Activated naive CD4-positive, alpha-beta T cell treated with anti-CD3 and anti-CD28 coated beads for 36 hours (primary cell): Measurements from ENCODE around the gene PHYHIPL. TPM values are rescaled to one million over a fixed set of nuclear protein-coding genes. Genes with fewer than 3 reads are reported as not detected.

Experiments
- CTCF ChIA-PET: fragments of 350-600 bp; sonication (Branson Sonifier 250); formaldehyde crosslinking; loops from one replicate; lab custom pipeline; 2021; ENCODE audit warnings: antibody characterized with exemption; lab: Charles Lee
- DNase-seq: peaks from one replicate; pipeline ENCODE4 v3.0.0-alpha.2; 2020
- H3K27ac Mint-ChIP-seq: one replicate; pipeline ENCODE4 v1.8.0; 2021; ENCODE audit warnings: mild to moderate bottlenecking, mixed read lengths
- H3K27me3 Mint-ChIP-seq: one replicate; pipeline ENCODE4 v1.8.0; 2021; ENCODE audit warnings: low read depth, mixed read lengths
- H3K36me3 Mint-ChIP-seq: one replicate; pipeline ENCODE4 v1.8.0; 2021; ENCODE audit warnings: low read depth, mixed read lengths
- H3K4me1 Mint-ChIP-seq: one replicate; pipeline ENCODE4 v1.8.0; 2021; ENCODE audit warnings: low read depth, mixed read lengths
- H3K4me3 Mint-ChIP-seq: one replicate; pipeline ENCODE4 v1.8.0; 2021; ENCODE audit warnings: mild to moderate bottlenecking, moderate library complexity, mixed read lengths
- H3K9me3 Mint-ChIP-seq: one replicate; pipeline ENCODE4 v1.8.0; 2021; ENCODE audit warnings: mixed read lengths
- intact Hi-C: fragments of 100-400 bp; cut with micrococcal nuclease; formaldehyde crosslinking; loops from one replicate; pipeline ENCODE4 v1.15.1; 2023
- total RNA-seq, 2 experiments: library from RNA; stranded (reverse); gene quantifications; one replicate each; pipeline ENCODE4 v1.2.3, GENCODE V29; 2021

PHYHIPL gene
- total RNA-seq, result not detected

DNA sequence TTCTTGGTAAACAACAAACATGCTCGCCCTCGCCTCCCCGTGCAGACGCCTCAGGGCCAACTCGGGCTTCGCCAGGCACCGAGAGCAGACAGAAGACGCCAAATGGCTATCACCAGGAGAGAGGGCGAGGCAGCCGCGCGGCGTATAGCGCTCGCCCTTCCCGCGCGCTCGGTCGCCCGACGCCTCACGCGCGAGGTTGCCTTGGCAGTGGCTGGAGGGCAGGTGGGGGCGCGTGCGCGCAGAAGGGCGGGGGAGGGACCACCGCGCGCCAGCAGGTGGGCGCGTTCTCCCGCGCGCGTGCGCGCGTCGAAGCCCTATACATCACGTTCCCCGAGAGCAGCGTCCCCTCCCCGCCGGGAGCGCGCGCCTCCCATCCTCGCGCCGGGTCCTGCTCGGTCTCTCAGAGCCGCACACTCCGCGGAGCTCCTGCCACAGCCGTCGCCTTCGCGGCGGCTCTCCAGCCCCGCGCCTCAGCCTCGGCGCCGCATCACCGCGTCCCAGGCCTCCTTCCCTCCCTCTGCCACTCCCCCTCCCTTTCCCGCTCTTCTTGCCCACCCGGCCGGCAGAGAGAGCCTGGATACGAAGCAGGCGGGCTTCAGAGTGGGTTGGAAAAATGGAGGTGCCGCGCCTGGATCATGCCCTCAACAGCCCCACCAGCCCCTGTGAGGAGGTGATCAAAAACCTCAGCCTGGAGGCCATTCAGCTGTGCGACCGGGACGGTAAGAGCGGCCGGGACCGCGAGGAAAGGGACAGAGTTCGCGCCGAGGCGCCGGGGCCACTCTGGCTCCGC is at the start of gene PHYHIPL:
Gene PHYHIPL, plus strand, starts transcription at position 403 of the 790 bp plus-strand sequence. Its CDS starts 211 bp downstream, at position 614.
- H3K36me3 Mint-ChIP-seq, result peaks cover 3% of the 10 kb centered on the region
- CTCF ChIA-PET, result no interaction called here
- no peak within 1 kb of the TSS for H3K4me3 Mint-ChIP-seq
- H3K27me3 Mint-ChIP-seq, result peaks cover 27% of the 10 kb centered on the region
- H3K4me1 Mint-ChIP-seq, result peaks cover 7% of the 10 kb centered on the region
- no peak for DNase-seq
- peaks cover 6% of the 10 kb centered on the region for H3K9me3 Mint-ChIP-seq
- intact Hi-C loops, result no loop called here
- no peak within 1 kb of the TSS for H3K27ac Mint-ChIP-seq

DNA sequence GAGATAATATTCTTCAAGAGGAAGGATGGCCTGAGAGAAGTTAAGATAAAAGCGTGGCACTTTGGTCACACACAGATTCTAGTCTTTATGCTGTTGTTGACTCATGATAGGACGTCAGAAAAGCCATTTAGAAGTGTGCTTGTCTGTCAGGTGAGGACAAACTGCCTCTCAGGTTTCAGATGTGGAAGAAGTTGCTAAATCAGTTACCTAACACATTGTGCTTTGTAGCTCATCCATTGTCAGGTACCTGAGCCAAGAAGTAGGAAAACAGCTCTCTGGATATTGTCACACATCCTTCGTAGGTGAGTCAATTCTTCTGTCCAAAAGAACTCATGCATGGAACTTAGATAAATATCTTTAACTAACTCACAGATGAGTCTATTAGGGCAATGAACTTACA is 49.5 kb upstream of the PHYHIPL start:
- no peak overlapping the region for H3K27ac Mint-ChIP-seq
- no peaks in the 10 kb centered on the region for H3K36me3 Mint-ChIP-seq
- H3K4me3 Mint-ChIP-seq, result no peak overlapping the region
- no peaks in the 10 kb centered on the region for H3K9me3 Mint-ChIP-seq
- no peak for DNase-seq
- H3K4me1 Mint-ChIP-seq, result no peaks in the 10 kb centered on the region
- CTCF ChIA-PET, result no interaction called here
- no peaks in the 10 kb centered on the region for H3K27me3 Mint-ChIP-seq
- intact Hi-C loops, result no loop called here

DNA sequence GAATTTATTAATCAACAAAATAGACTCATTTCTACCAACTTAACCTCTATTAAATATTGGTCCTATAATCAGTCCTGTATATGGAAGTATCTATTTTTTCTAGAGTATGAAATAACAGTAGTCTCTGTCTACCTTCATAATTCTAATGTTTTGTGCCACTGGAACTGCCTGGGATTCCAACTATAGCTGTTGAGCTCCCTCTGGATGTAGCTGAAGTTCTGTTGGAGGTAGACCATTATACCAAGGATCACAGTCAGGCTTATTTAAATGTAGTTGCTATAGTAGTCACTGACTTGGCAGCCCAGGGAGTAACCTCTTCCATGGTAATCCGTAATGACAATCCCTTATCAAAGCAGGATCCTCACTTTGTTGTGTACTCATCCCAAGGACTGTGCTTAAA is 48.5 kb upstream of the PHYHIPL start:
- Mint-ChIP-seq H3K4me1 (no peaks in the 10 kb centered on the region), H3K9me3 (no peaks in the 10 kb centered on the region), H3K27ac (no peak overlapping the region), H3K36me3 (no peaks in the 10 kb centered on the region), H3K4me3 (no peak overlapping the region), H3K27me3 (no peaks in the 10 kb centered on the region)
- CTCF ChIA-PET, result no interaction called here
- intact Hi-C loops, result no loop called here
- no peak for DNase-seq

DNA sequence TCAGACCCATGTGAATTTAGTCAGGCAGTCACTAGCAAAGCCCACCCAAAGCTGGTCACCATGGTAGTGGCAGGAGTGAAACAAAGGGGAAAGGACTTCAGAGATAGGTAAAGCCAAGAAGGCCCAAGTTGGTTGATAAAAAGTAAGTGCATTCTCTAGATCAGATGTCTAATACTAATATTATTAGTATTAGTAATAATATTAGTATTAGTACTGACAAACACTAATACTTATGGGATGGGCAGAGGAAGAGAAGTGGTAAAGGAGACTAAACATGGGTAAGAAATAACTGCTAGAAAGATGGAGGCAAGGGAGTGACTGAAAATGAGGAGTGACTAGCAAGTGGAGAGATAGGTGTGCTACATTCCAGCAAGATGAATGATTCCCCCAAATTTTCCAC is 46.6 kb upstream of the PHYHIPL start:
- Mint-ChIP-seq H3K4me1 (no peaks in the 10 kb centered on the region), H3K4me3 (no peak overlapping the region), H3K27ac (no peak overlapping the region), H3K27me3 (no peaks in the 10 kb centered on the region), H3K36me3 (no peaks in the 10 kb centered on the region), H3K9me3 (no peaks in the 10 kb centered on the region)
- no peak for DNase-seq
- intact Hi-C loops, result no loop called here
- CTCF ChIA-PET, result interaction anchor here (0.6 kb wide), 1 partner anchor 223 kb away, joined by 5 read pairs; no protein-coding TSS in a partner anchor

DNA sequence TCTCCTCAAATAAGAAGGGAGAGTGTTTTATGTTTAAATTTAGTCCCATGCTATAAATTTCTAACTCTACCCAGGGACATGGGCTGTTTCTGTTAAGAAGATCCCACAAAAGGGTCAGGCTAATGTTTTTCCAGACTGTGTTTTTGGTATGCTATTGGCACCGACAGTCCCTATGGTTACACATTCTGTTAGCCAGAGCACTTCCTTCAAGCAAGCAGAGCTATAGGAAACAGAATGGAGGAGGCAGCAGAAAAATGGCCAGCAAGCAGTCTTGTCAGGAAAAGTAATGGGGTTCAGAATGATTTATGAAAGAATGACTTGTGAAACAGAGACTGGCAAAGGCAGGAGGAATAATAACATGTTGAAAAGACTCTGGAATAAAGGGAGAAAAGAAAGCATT is 44.8 kb upstream of the PHYHIPL start:
- Mint-ChIP-seq H3K9me3 (no peaks in the 10 kb centered on the region), H3K36me3 (no peaks in the 10 kb centered on the region), H3K27ac (no peak overlapping the region), H3K4me1 (no peaks in the 10 kb centered on the region), H3K27me3 (no peaks in the 10 kb centered on the region), H3K4me3 (no peak overlapping the region)
- intact Hi-C loops, result no loop called here
- CTCF ChIA-PET, result no interaction called here
- DNase-seq, result no peak

DNA sequence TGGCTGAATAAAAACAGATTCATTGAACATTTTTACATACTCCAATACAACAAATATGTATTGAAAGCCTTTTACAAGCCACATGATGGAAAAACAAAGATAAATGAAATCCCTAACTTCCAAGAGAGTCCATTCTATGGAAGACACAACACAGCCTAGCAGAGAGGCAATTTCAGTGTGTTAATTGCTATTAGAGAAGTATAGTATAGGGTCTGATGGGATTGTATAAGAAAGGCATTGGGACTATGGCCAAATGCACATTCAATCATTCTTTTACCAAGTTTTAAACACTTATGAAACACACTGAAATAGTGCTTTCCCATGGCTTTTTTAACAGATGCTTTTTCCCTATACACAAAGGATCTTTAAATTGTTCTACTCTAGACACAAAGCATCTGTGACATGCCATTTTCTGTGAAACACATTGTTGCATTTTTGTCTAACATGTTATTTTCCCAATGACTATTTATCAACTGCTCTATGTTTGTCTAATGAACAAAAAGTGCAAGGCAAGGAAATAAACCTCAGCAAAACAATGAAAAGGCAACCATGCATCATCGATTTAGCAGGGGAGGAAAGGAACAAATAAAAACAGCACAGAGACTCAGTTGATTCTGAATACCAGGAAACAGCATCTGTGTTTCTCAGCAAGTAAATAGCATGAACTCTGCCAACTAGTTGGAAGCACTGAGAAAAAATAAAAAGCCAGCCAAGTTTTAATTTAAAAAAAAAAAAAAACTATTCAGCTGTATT is 42.4 kb upstream of the PHYHIPL start:
- no peak overlapping the region for H3K27ac Mint-ChIP-seq
- no peak for DNase-seq
- no peaks in the 10 kb centered on the region for H3K9me3 Mint-ChIP-seq
- intact Hi-C loops, result no loop called here
- CTCF ChIA-PET, result no interaction called here
- H3K4me1 Mint-ChIP-seq, result no peaks in the 10 kb centered on the region
- no peaks in the 10 kb centered on the region for H3K27me3 Mint-ChIP-seq
- H3K4me3 Mint-ChIP-seq, result no peak overlapping the region
- no peaks in the 10 kb centered on the region for H3K36me3 Mint-ChIP-seq

DNA sequence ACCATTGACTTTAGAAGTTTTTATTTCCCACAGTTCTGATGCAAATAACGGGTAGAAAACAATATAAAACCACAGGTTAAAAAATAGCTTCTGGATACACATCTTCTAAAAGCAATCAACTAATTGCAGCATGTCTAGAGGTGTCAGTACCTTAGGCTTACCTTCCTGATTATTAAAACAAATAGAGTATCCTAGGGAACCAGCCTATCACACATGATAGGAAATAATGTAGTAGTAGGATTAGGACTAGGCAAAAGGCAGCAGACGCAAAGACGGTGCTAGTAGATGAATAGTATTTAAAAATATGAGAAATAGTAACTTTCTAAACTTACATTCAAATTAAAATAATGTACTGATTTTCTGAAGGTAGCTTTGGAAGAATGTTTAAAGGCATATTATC is 41.7 kb upstream of the PHYHIPL start:
- no peaks in the 10 kb centered on the region for H3K36me3 Mint-ChIP-seq
- no peak for DNase-seq
- CTCF ChIA-PET, result no interaction called here
- H3K9me3 Mint-ChIP-seq, result no peaks in the 10 kb centered on the region
- H3K4me1 Mint-ChIP-seq, result no peaks in the 10 kb centered on the region
- H3K27ac Mint-ChIP-seq, result no peak overlapping the region
- H3K4me3 Mint-ChIP-seq, result no peak overlapping the region
- no peaks in the 10 kb centered on the region for H3K27me3 Mint-ChIP-seq
- intact Hi-C loops, result no loop called here

DNA sequence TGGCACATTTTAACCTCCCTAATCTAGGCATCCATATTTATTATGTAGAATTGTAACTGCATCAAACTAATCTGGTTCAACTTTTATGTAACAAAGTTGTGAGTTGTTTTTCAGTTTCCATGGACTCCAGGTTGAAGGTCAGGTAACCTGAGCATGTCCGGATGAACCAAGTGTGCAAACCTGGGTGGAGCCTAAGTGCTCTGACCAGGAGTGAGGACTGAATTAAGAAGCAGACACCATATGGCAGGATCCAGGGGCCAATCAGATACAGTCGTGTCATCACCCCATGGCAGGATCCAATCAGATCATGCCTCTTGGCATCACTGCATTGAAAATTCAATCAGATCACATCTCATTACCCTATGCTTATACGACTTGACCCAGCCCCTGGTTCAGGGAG is 41.2 kb upstream of the PHYHIPL start:
- Mint-ChIP-seq H3K4me3 (no peak overlapping the region), H3K9me3 (no peaks in the 10 kb centered on the region), H3K4me1 (no peaks in the 10 kb centered on the region), H3K36me3 (no peaks in the 10 kb centered on the region), H3K27ac (no peak overlapping the region), H3K27me3 (no peaks in the 10 kb centered on the region)
- DNase-seq, result no peak
- intact Hi-C loops, result no loop called here
- CTCF ChIA-PET, result no interaction called here

DNA sequence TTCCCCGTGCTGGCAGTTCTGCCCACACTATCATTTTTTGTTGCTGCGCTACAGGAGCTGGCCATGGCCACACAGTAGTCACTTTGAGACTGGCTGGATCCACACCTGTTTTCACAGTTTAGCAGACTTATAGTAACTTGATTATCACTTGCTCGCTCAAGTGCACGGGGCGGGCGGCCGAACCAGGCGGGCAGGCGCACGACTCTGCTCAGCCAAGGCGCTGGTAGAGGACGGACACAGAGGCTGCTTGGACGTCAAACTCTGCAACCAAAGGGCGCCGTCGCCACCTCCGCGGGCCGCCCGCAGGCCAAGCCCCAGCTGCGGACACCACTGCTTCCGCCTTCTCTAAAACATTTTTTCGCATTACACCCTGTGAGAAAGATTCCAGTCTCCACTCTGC is 38.4 kb upstream of the PHYHIPL start:
- Mint-ChIP-seq H3K36me3 (no peaks in the 10 kb centered on the region), H3K27me3 (no peaks in the 10 kb centered on the region), H3K4me3 (no peak overlapping the region), H3K27ac (no peak overlapping the region), H3K4me1 (no peaks in the 10 kb centered on the region), H3K9me3 (no peaks in the 10 kb centered on the region)
- no peak for DNase-seq
- CTCF ChIA-PET, result no interaction called here
- intact Hi-C loops, result no loop called here

DNA sequence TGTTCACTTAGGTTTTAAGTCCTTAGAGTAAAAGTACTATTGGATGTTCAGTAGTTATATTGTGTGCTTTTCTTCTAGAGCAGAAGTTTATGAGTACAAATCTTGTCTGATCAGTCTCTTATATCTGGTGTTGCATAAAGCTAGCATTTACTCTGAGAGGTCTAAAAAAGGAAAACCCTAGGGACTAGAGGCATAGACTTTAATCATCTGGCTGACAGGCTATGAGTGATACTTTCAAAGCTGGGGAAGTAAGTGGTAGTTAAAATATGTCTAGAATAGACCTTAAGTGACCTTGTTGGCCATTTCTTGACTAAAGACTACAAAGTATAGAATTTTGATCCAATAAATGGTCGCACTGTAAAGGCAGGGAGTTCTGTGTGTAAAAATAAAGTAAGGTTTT is 32.9 kb upstream of the PHYHIPL start:
- intact Hi-C loops, result no loop called here

DNA sequence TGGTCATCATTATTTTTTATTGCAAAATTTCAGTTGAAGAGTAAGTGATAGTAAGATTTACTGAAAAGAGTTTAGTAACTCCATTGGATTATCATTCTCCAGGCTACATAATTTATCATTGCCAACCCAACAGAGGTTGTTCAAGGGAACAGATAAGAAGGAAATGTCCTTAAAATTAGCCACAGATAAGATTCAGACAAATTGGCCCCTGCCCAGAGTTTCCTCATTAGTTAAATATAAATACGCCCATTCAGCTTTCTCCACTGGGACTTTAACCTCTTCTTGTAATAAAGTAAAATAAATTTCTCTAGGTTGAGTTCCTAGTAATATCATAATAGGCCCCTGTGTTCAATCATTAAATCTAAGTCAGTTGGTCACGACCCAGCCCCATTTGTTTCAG is 27.7 kb upstream of the PHYHIPL start:
- Mint-ChIP-seq H3K27ac (no peak overlapping the region), H3K9me3 (peaks cover 1% of the 10 kb centered on the region), H3K4me1 (no peaks in the 10 kb centered on the region), H3K4me3 (no peak overlapping the region), H3K27me3 (no peaks in the 10 kb centered on the region), H3K36me3 (no peaks in the 10 kb centered on the region)
- DNase-seq, result no peak
- CTCF ChIA-PET, result no interaction called here
- intact Hi-C loops, result no loop called here

More for the DNA sequence above, 32.9 kb upstream of the PHYHIPL start:
- CTCF ChIA-PET, result no interaction called here
- H3K4me1 Mint-ChIP-seq, result no peaks in the 10 kb centered on the region
- no peak overlapping the region for H3K27ac Mint-ChIP-seq
- H3K36me3 Mint-ChIP-seq, result no peaks in the 10 kb centered on the region
- H3K4me3 Mint-ChIP-seq, result no peak overlapping the region
- DNase-seq, result no peak
- no peaks in the 10 kb centered on the region for H3K9me3 Mint-ChIP-seq
- no peaks in the 10 kb centered on the region for H3K27me3 Mint-ChIP-seq

DNA sequence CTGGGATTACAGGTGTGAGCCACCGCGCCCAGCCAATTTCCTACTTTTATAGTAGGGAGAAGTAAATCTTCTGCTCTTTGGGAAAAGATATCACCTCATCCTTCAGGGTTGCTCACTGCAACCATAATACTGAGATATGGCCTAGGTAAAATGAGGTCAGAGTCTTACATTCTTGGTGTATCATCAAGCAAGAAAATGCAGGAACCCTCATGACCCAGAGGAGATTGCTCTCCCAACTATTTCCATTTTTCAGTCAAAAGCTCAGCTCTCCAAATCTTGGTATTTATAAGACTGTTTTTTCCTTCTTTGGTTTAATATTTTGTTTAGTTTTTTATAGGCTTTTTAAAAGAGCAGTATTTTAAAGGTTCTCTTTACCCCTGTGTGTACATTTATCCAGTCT is 20.9 kb upstream of the PHYHIPL start:
- intact Hi-C loops, result no loop called here
- no peak for DNase-seq
- Mint-ChIP-seq H3K36me3 (no peaks in the 10 kb centered on the region), H3K4me1 (no peaks in the 10 kb centered on the region), H3K27ac (no peak overlapping the region), H3K27me3 (no peaks in the 10 kb centered on the region), H3K9me3 (no peaks in the 10 kb centered on the region), H3K4me3 (no peak overlapping the region)
- CTCF ChIA-PET, result no interaction called here

DNA sequence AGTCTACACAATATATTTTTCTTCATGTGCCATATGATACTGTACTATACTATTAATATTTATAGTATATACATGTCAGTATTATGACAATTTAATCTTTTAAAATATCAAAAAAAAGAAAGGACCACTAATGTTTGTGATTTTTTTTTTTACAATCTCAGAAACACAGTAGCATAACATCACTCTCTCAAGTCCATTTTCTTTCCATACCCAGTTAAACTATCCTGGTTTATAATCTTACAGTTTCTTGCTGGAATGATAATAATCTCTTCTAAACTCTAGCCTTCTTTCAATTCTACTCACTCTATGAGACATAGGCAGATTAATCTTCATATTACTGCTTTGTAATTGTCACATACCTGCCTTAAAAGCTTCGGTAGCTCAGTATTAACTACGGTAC is 8.9 kb upstream of the PHYHIPL start:
- DNase-seq, result no peak
- no peak overlapping the region for H3K27ac Mint-ChIP-seq
- H3K27me3 Mint-ChIP-seq, result no peaks in the 10 kb centered on the region
- CTCF ChIA-PET, result no interaction called here
- H3K9me3 Mint-ChIP-seq, result peaks cover 5% of the 10 kb centered on the region
- intact Hi-C loops, result no loop called here
- H3K4me3 Mint-ChIP-seq, result no peak overlapping the region
- H3K36me3 Mint-ChIP-seq, result no peaks in the 10 kb centered on the region
- no peaks in the 10 kb centered on the region for H3K4me1 Mint-ChIP-seq
